Measurements from ENCODE around the gene NIBAN1.

Gene NIBAN1

GRCh38 chr1:184971522-184972265 is 2.6 kb downstream of the NIBAN1 start:
- H3K4me1 ChIP-seq (ENCODE audit: low read length) = peaks cover 12% of the 10 kb centered on the region; the same call in 1 of the 2 replicates
- no peaks in the 10 kb centered on the region for H4K20me1 ChIP-seq (ENCODE audit: insufficient read depth, low read length)
- H2AFZ ChIP-seq (ENCODE audit: low read length) = no peak overlapping the region
- H3K4me2 ChIP-seq (ENCODE audit: low read depth, low read length) = no peak overlapping the region
- H3K27ac ChIP-seq (ENCODE audit: low read length) = no peak overlapping the region
- H3K79me2 ChIP-seq (ENCODE audit: low read length) = no peaks in the 10 kb centered on the region
- DNase-seq = no peak
- no peaks in the 10 kb centered on the region for H3K9me2 ChIP-seq (replicated peaks; ENCODE audit: insufficient read depth, low read length)
- H3K36me3 ChIP-seq (replicated peaks; ENCODE audit: insufficient read depth, low read length) = no peaks in the 10 kb centered on the region
- H3K27me3 ChIP-seq (replicated peaks; ENCODE audit: insufficient read depth, low read length) = peaks cover 37% of the 10 kb centered on the region
- no peaks in the 10 kb centered on the region for H3K9me3 ChIP-seq (replicated peaks; ENCODE audit: insufficient read depth, low read length)
- H3K4me3 ChIP-seq (ENCODE audit: low read length) = no peak overlapping the region
- no peak overlapping the region for H3K9ac ChIP-seq (ENCODE audit: low read length)
- TF ChIP-seq EZH2 (optimal IDR thresholded peaks at IDR 0.05; ENCODE audit: low read depth, low read length) = no peak
- TF ChIP-seq CTCF (IDR thresholded peaks at IDR 0.05; ENCODE audit: low read length) = no peak
- no peak for TF ChIP-seq EZH2phosphoT487 (IDR thresholded peaks at IDR 0.05; ENCODE audit: low read length)
- peaks cover 11% of the 10 kb centered on the region; the same call in 1 of the 2 replicates for H3F3A ChIP-seq (ENCODE audit: insufficient read depth, low read length)

- Histone ChIP-seq H3K79me2 (ENCODE audit: low read length) (no peaks in the 10 kb centered on the region), H3K9me3 (replicated peaks; ENCODE audit: insufficient read depth, low read length) (no peaks in the 10 kb centered on the region), H3K9me2 (replicated peaks; ENCODE audit: insufficient read depth, low read length) (no peaks in the 10 kb centered on the region), H3K4me2 (ENCODE audit: low read depth, low read length) (no peak overlapping the region), H3K27me3 (replicated peaks; ENCODE audit: insufficient read depth, low read length) (peaks cover 31% of the 10 kb centered on the region), H3K4me1 (ENCODE audit: low read length) (peaks cover 12% of the 10 kb centered on the region; the same call in 1 of the 2 replicates), H3K4me3 (ENCODE audit: low read length) (no peak overlapping the region), H3F3A (ENCODE audit: insufficient read depth, low read length) (peaks cover 11% of the 10 kb centered on the region; the same call in 1 of the 2 replicates), H3K36me3 (replicated peaks; ENCODE audit: insufficient read depth, low read length) (no peaks in the 10 kb centered on the region), H4K20me1 (ENCODE audit: insufficient read depth, low read length) (no peaks in the 10 kb centered on the region), H3K9ac (ENCODE audit: low read length) (no peak overlapping the region), H2AFZ (ENCODE audit: low read length) (no peak overlapping the region), H3K27ac (ENCODE audit: low read length) (no peak overlapping the region)
- no peak for DNase-seq
- TF ChIP-seq CTCF (IDR thresholded peaks at IDR 0.05; ENCODE audit: low read length) (no peak), EZH2 (optimal IDR thresholded peaks at IDR 0.05; ENCODE audit: low read depth, low read length) (no peak), EZH2phosphoT487 (IDR thresholded peaks at IDR 0.05; ENCODE audit: low read length) (no peak)
These were observed 3.6 kb downstream of the NIBAN1 start for GRCh38 chr1:184970691-184971161.

- H3K4me1 ChIP-seq (ENCODE audit: low read length) = peaks cover 9% of the 10 kb centered on the region; the same call in 1 of the 2 replicates
- no peaks in the 10 kb centered on the region for H3K9me2 ChIP-seq (replicated peaks; ENCODE audit: insufficient read depth, low read length)
- no peaks in the 10 kb centered on the region for H3K79me2 ChIP-seq (ENCODE audit: low read length)
- no peak overlapping the region for H2AFZ ChIP-seq (ENCODE audit: low read length)
- DNase-seq = no peak
- H3K36me3 ChIP-seq (replicated peaks; ENCODE audit: insufficient read depth, low read length) = no peaks in the 10 kb centered on the region
- TF ChIP-seq CTCF (IDR thresholded peaks at IDR 0.05; ENCODE audit: low read length) (no peak), EZH2 (optimal IDR thresholded peaks at IDR 0.05; ENCODE audit: low read depth, low read length) (no peak), EZH2phosphoT487 (IDR thresholded peaks at IDR 0.05; ENCODE audit: low read length) (no peak)
- no peak overlapping the region for H3K4me3 ChIP-seq (ENCODE audit: low read length)
- no peak overlapping the region for H3K4me2 ChIP-seq (ENCODE audit: low read depth, low read length)
- no peak overlapping the region for H3K27ac ChIP-seq (ENCODE audit: low read length)
- H3F3A ChIP-seq (ENCODE audit: insufficient read depth, low read length) = peaks cover 6% of the 10 kb centered on the region; the same call in 1 of the 2 replicates
- peaks cover 4% of the 10 kb centered on the region; the same call in 1 of the 2 replicates for H3K27me3 ChIP-seq (replicated peaks; ENCODE audit: insufficient read depth, low read length)
- H3K9me3 ChIP-seq (replicated peaks; ENCODE audit: insufficient read depth, low read length) = no peaks in the 10 kb centered on the region
- no peak overlapping the region for H3K9ac ChIP-seq (ENCODE audit: low read length)
- H4K20me1 ChIP-seq (ENCODE audit: insufficient read depth, low read length) = no peaks in the 10 kb centered on the region
These were observed 7.3 kb downstream of the NIBAN1 start for GRCh38 chr1:184966989-184967388.

All from MM.1S (cell line).